SK-N-SH (cell line): ENCODE data around the gene MAP7. TPM values are rescaled to one million over a fixed set of nuclear protein-coding genes. Genes with fewer than 3 reads are reported as not detected.

ENCODE experiments used
- CTCF ChIA-PET: fragments of 300-600, 350-600 bp; formaldehyde crosslinking; extraction: SDS; loops from one replicate; lab custom pipeline; 2021; lab: Yijun Ruan, JAX
- POLR2A ChIA-PET: fragments of 350-600 bp; sonication (Branson Sonifier 250); formaldehyde crosslinking; extraction: SDS; loops from one replicate; lab custom pipeline; 2020; ENCODE audit warnings: antibody characterized with exemption, inconsistent platforms; lab: Yijun Ruan, JAX
- DNase-seq: peaks from one replicate; pipeline ENCODE4 v3.0.0; 2012
- H2AFZ ChIP-seq: fragments of 200-600 bp; sonication (generic); 2 replicates; pipeline ENCODE4 v1.8.1; 2016; ENCODE audit warnings: antibody characterized with exemption, mild to moderate bottlenecking, low read depth
- H3F3A ChIP-seq: fragments of 200-600 bp; sonication (generic); replicated peaks from 2 replicates; pipeline ENCODE3; 2016; ENCODE audit warnings: antibody characterized with exemption, mild to moderate bottlenecking; ENCODE audit not compliant: insufficient read depth
- H3K27ac ChIP-seq, 2 experiments: fragments of 200-500 bp in 1 of 2; fragments of 200-600 bp in 1 of 2; sonication (Bioruptor generic) in 1 of 2; sonication (generic), shearing (Covaris generic) in 1 of 2; 2 replicates each; pipeline versions ENCODE4 v1.5.1 to v1.6.1; 2014 to 2016; ENCODE audit warnings: low read depth in 2 of 2, inconsistent platforms in 1 of 2, low read length in 1 of 2, mild to moderate bottlenecking in 1 of 2, mixed read lengths in 1 of 2
- H3K27me3 ChIP-seq: fragments of 200-600 bp; sonication (generic), shearing (Covaris generic); 2 replicates; pipeline ENCODE4 v1.6.1; 2016; ENCODE audit warnings: mixed run types; ENCODE audit not compliant: insufficient read depth
- H3K36me3 ChIP-seq, 2 experiments: fragments of 200-500 bp in 1 of 2; fragments of 200-600 bp in 1 of 2; sonication (Bioruptor generic) in 1 of 2; sonication (generic) in 1 of 2; replicated peaks in 1 of 2; 2 replicates each; pipeline versions ENCODE3 to v1.5.1; 2014 to 2016; ENCODE audit warnings: low read length in 1 of 2, mild to moderate bottlenecking in 1 of 2; ENCODE audit not compliant: insufficient read depth in 2 of 2, control insufficient read depth in 1 of 2
- H3K4me1 ChIP-seq, 2 experiments: fragments of 200-500 bp in 1 of 2; fragments of 200-600 bp in 1 of 2; sonication (Bioruptor generic) in 1 of 2; sonication (generic), shearing (Covaris generic) in 1 of 2; 2 replicates each; pipeline versions ENCODE4 v1.5.1 to v1.6.1; 2014 to 2016; ENCODE audit warnings: low read depth in 1 of 2, low read length in 1 of 2, mixed run types in 1 of 2; ENCODE audit not compliant: insufficient read depth in 2 of 2, control insufficient read depth in 1 of 2
- H3K4me2 ChIP-seq: fragments of 200-600 bp; sonication (generic), shearing (Covaris generic); 2 replicates; pipeline ENCODE4 v1.6.1; 2017; ENCODE audit warnings: mixed run types
- H3K4me3 ChIP-seq, 2 experiments: fragments of 200-500 bp in 1 of 2; fragments of 200-600 bp in 1 of 2; sonication (Bioruptor generic) in 1 of 2; sonication (generic), shearing (Covaris generic) in 1 of 2; 2 replicates each; pipeline versions ENCODE4 v1.5.1 to v1.8.1; 2014 to 2016; ENCODE audit warnings: low read depth in 2 of 2, inconsistent platforms in 1 of 2, low read length in 1 of 2, mild to moderate bottlenecking in 1 of 2, mixed read lengths in 1 of 2, moderate library complexity in 1 of 2
- H3K79me2 ChIP-seq: fragments of 200-600 bp; sonication (generic); 2 replicates; pipeline ENCODE4 v1.8.1; 2017; ENCODE audit warnings: mild to moderate bottlenecking; ENCODE audit not compliant: insufficient read depth
- H3K9ac ChIP-seq: fragments of 200-600 bp; sonication (generic); 2 replicates; pipeline ENCODE4 v1.6.1; 2017; ENCODE audit warnings: mixed run types
- H3K9me2 ChIP-seq: fragments of 200-600 bp; sonication (generic); 2 replicates; pipeline ENCODE4 v1.6.1; 2017; ENCODE audit warnings: mixed run types
- H3K9me3 ChIP-seq: fragments of 200-600 bp; sonication (generic); 2 replicates; pipeline ENCODE4 v1.6.1; 2017; ENCODE audit warnings: mixed run types, mild to moderate bottlenecking, moderate library complexity
- H4K20me1 ChIP-seq: fragments of 200-600 bp; sonication (generic); 2 replicates; pipeline ENCODE4 v1.6.1; 2017; ENCODE audit warnings: mild to moderate bottlenecking, mixed run types; ENCODE audit not compliant: insufficient read depth
- ELF1 ChIP-seq: IDR thresholded peaks from 2 replicates; pipeline ENCODE4 v1.4.0; 2012
- EZH2phosphoT487 ChIP-seq: fragments of 200-600 bp; sonication (generic); IDR thresholded peaks from 2 replicates; pipeline ENCODE4 v1.6.1; 2017; ENCODE audit warnings: low read depth, mixed run types, mild to moderate bottlenecking, antibody characterized with exemption, moderate library complexity, borderline replicate concordance
- FOXM1 ChIP-seq: IDR thresholded peaks from 2 replicates; pipeline ENCODE4 v1.4.0; 2012; ENCODE audit warnings: low read depth, mild to moderate bottlenecking
- GABPA ChIP-seq: IDR thresholded peaks from 2 replicates; pipeline ENCODE4 v1.4.0; 2012; ENCODE audit warnings: low read depth, mild to moderate bottlenecking
- MAX ChIP-seq: IDR thresholded peaks from 2 replicates; pipeline ENCODE4 v1.4.0; 2012; ENCODE audit warnings: low read depth
- MEF2A ChIP-seq: IDR thresholded peaks from 2 replicates; pipeline ENCODE4 v1.4.0; 2012; ENCODE audit warnings: low read depth, borderline replicate concordance
- MXI1 ChIP-seq: IDR thresholded peaks from 2 replicates; pipeline ENCODE4 v1.6.1; 2012; ENCODE audit warnings: mild to moderate bottlenecking, low read depth, low read length, improper control_type of control experiment
- POLR2AphosphoS5 ChIP-seq: IDR thresholded peaks from 2 replicates; pipeline ENCODE4 v1.6.1; 2012; ENCODE audit warnings: low read depth, low read length
- RAD21 ChIP-seq: IDR thresholded peaks from 2 replicates; pipeline ENCODE4 v1.6.1; 2012; ENCODE audit warnings: mild to moderate bottlenecking, low read length
- REST ChIP-seq: IDR thresholded peaks from 2 replicates; pipeline ENCODE4 v1.6.1; 2012; ENCODE audit warnings: mild to moderate bottlenecking, low read depth, low read length, moderate library complexity
- RFX5 ChIP-seq: IDR thresholded peaks from 2 replicates; pipeline ENCODE4 v1.6.1; 2012; ENCODE audit warnings: mild to moderate bottlenecking, improper control_type of control experiment, low read length
- SIN3A ChIP-seq: IDR thresholded peaks from 2 replicates; pipeline ENCODE4 v1.6.1; 2012; ENCODE audit warnings: low read depth, mild to moderate bottlenecking, low read length, moderate library complexity, borderline replicate concordance
- USF1 ChIP-seq: IDR thresholded peaks from 2 replicates; pipeline ENCODE4 v1.4.0; 2012; ENCODE audit warnings: low read depth, borderline replicate concordance
- USF2 ChIP-seq: fragments of 150-350 bp; IDR thresholded peaks from 2 replicates; pipeline ENCODE4 v1.6.1; 2017; ENCODE audit warnings: antibody characterized with exemption, low read length, low read depth, borderline replicate concordance
- YY1 ChIP-seq: IDR thresholded peaks from 2 replicates; pipeline ENCODE4 v1.4.0; 2012; ENCODE audit warnings: low read depth, mild to moderate bottlenecking
- WGBS: methylation state at CpG from one replicate; pipeline ENCODE4 v1.1.6; 2017; ENCODE audit warnings: low lambda C conversion rate; 5-methylcytosine and 5-hydroxymethylcytosine counted together
- polyA plus RNA-seq, 3 experiments: library from polyadenylated mRNA; depleted of rRNA; stranded (reverse); fragments of >200 nt; gene quantifications; 2 replicates each; pipeline ENCODE4 v1.2.3, GENCODE V29; 2012

MAP7 gene
- polyA plus RNA-seq, 1 of the 3 experiments (the other 2 are of a cell fraction): 0.76 TPM

GRCh38 chr6:136571496-136571895, 21.3 kb upstream of the MAP7 start:
- Histone ChIP-seq H4K20me1 (no peaks in the 10 kb centered on the region), H3K9me3 (no peaks in the 10 kb centered on the region), H3K4me1 (no peaks in the 10 kb centered on the region), H3K4me2 (no peak overlapping the region), H2AFZ (no peak overlapping the region), H3K79me2 (no peaks in the 10 kb centered on the region), H3K27ac (no peak overlapping the region), H3K9me2 (no peaks in the 10 kb centered on the region), H3K9ac (no peak overlapping the region), H3K36me3 (peaks cover 0 to 16% of the 10 kb centered on the region in 2 experiments), H3K27me3 (no peaks in the 10 kb centered on the region), H3F3A (peaks cover 3% of the 10 kb centered on the region), H3K4me3 (no peak overlapping the region; a peak in 1 of 4 replicates)
- TF ChIP-seq GABPA: no peak
- no peak for TF ChIP-seq REST
- no peak for TF ChIP-seq USF1
- TF ChIP-seq RFX5: no peak
- TF ChIP-seq MAX: no peak
- ChIA-PET CTCF (no interaction called here), POLR2A (no interaction called here)
- no peak for DNase-seq

- Histone ChIP-seq H4K20me1 (no peaks in the 10 kb centered on the region), H3K4me1 (no peaks in the 10 kb centered on the region), H3K36me3 (peaks cover 0 to 16% of the 10 kb centered on the region in 2 experiments), H3F3A (peaks cover 3% of the 10 kb centered on the region), H3K9me3 (no peaks in the 10 kb centered on the region), H3K27ac (no peak overlapping the region), H3K4me2 (no peak overlapping the region), H3K27me3 (no peaks in the 10 kb centered on the region), H3K4me3 (no peak overlapping the region; a peak in 1 of 4 replicates), H3K9me2 (no peaks in the 10 kb centered on the region), H3K79me2 (no peaks in the 10 kb centered on the region), H3K9ac (no peak overlapping the region), H2AFZ (no peak overlapping the region)
- CTCF ChIA-PET: no interaction called here
- DNase-seq: no peak
- WGBS: 92% methylated on average over 5 of the region's 5 CpGs
- no peak for TF ChIP-seq POLR2AphosphoS5
- TF ChIP-seq FOXM1: no peak
- TF ChIP-seq ELF1: no peak
- TF ChIP-seq RAD21: no peak
- no peak for TF ChIP-seq MEF2A
- TF ChIP-seq MXI1: no peak
- TF ChIP-seq EZH2phosphoT487: no peak
- no peak for TF ChIP-seq USF2
- no peak for TF ChIP-seq YY1
- TF ChIP-seq SIN3A: no peak
- POLR2A ChIA-PET: no interaction called here
Measured at GRCh38 chr6:136571065-136571464, 20.8 kb upstream of the MAP7 start.
